Heart left ventricle (tissue), 16 donors: ENCODE data around the gene MEST. TPM values are rescaled to one million over a fixed set of nuclear protein-coding genes. Genes with fewer than 3 reads are reported as not detected.
A peak's percentile ranks its signal among the peaks of the same experiment; 100 is the strongest.
"Not testable (repeated sequence)": the region's sequence is repeated elsewhere in the genome, so short reads cannot be mapped to it uniquely, and the experiment has no call there.

Experiments
- ATAC-seq, 4 donors: fragments of 200-7000 bp; cut with Tn5 transposase; one replicate each; pipeline ENCODE4 v1.9.1; 2020 to 2022; ENCODE audit warnings: moderate library complexity in 4 of 4, mild to moderate bottlenecking in 3 of 4, moderate number of reproducible peaks in 1 of 4
- DNase-seq, 5 donors: peaks; one replicate each; pipeline ENCODE4 v3.0.0-alpha.2; 2020
- H3K27ac ChIP-seq, 12 donors: fragments of 200-600 bp; sonication (generic) in 4 of 12; one replicate each; pipeline versions ENCODE4 v1.5.0 to v1.8.0; 2016 to 2022; ENCODE audit warnings: mild to moderate bottlenecking in 2 of 12
- H3K27me3 ChIP-seq, 9 donors: fragments of 200-600 bp; sonication (generic) in 2 of 9; one replicate each; pipeline versions ENCODE4 v1.5.1 to v1.8.0; 2016 to 2022; ENCODE audit warnings: mild to moderate bottlenecking in 3 of 9
- H3K36me3 ChIP-seq, 9 donors: fragments of 200-600 bp; sonication (generic) in 2 of 9; one replicate each; pipeline versions ENCODE4 v1.5.0 to v1.8.0; 2018 to 2022; ENCODE audit warnings: mild to moderate bottlenecking in 2 of 9
- H3K4me1 ChIP-seq, 12 donors: fragments of 200-600 bp; sonication (generic) in 4 of 12; one replicate each; pipeline versions ENCODE4 v1.5.0 to v1.8.0; 2016 to 2022; ENCODE audit warnings: mild to moderate bottlenecking in 3 of 12
- H3K4me3 ChIP-seq, 12 donors: fragments of 200-600 bp; sonication (generic) in 4 of 12; one replicate each; pipeline versions ENCODE4 v1.5.0 to v1.8.0; 2017 to 2022; ENCODE audit warnings: mild to moderate bottlenecking in 9 of 12, moderate library complexity in 4 of 12
- H3K9me3 ChIP-seq, 12 donors: fragments of 200-600 bp; sonication (generic) in 4 of 12; one replicate each; pipeline versions ENCODE4 v1.5.0 to v1.8.0; 2016 to 2022; ENCODE audit warnings: mild to moderate bottlenecking in 1 of 12
- POLR2A ChIP-seq, 2 donors: fragments of 450-650 bp; IDR thresholded peaks; one replicate each; pipeline ENCODE4 v1.6.1; 2017; ENCODE audit warnings: antibody characterized with exemption in 2 of 2, mild to moderate bottlenecking in 2 of 2, moderate library complexity in 2 of 2
- WGBS, 4 donors: extraction: QIAGEN DNeasy Blood & Tissue Kit in 2 of 4; methylation state at CpG; one replicate each; pipeline versions ENCODE4 v1.1.5 to v1.1.7; 2013 to 2018; 5-methylcytosine and 5-hydroxymethylcytosine counted together
- intact Hi-C, 10 donors: fragments of 100-400 bp; cut with DNase I; formaldehyde crosslinking; loops; one replicate each; pipeline versions ENCODE4 v1.11.1 to v1.14.2; 2022
- polyA plus RNA-seq, 2 donors: library from polyadenylated mRNA; stranded (reverse); fragments of 200-250 nt; gene quantifications; one replicate each; pipeline ENCODE4 v1.2.3, GENCODE V29; 2013
- total RNA-seq, 9 donors: library from RNA; depleted of rRNA in 2 of 9; stranded (reverse); fragments of >200 nt in 2 of 9; fragmentation: NEBNext Ultra II Directional in 3 of 9; extraction: Animal tissue kit (Norgen Biotek cat#: 25700) in 3 of 9; gene quantifications; one replicate each; pipeline versions ENCODE4 v1.1.0 to v1.2.4, GENCODE V29; 2016 to 2023
- TF ChIP-seq, protein P1 (sequence below), 12 donors: fragments of 200-600 bp; sonication (generic) in 4 of 12; IDR thresholded peaks; one replicate each; pipeline versions ENCODE4 v1.5.0 to v1.8.0; 2018 to 2022; ENCODE audit warnings: antibody characterized with exemption in 12 of 12, mild to moderate bottlenecking in 5 of 12
- donor health status: ischemic (EF 13 %, LVEDD 7.1; RV severe dilation, severe dysfunction).
- donor health status: healthy with polysubstance abuse.
- donor health status: DM: no; HTN: yes; CAD: no.
- donor health status: DM: no; HTN: no; CAD: no.
- donor health status: ischemic (EF 25% LVEDD 6.9; RV normal size, moderate dysfunction).
- donor health status: ischemic (EF 25% LVEDD 5.7; RV mildly dilated, moderate dysfunction).
- donor health status: healthy.
- donor health status: DM: yes; HTN: yes; CAD: no.
- donor health status: ischemic (EF 35%, LVEDD 5.7; RV mildly dilated, moderate dysfunction).
- donor health status: nonischemic (EF 11% LVEDD 7.7; RV severe dilation, severe dysfunction).
- donor health status: DM: yes; HTN: yes; CAD: no.
- donor health status: PGD.
- donor health status: ischemic (EF 29% LVEDD 5.4; RV normal size, mild dysfunction).
- donor health status: nonischemic (EF 23%, LVEDD 6.1; RV moderate dilation, normal function).

Gene MEST
- total and polyA plus RNA-seq, 11 donors = 0.79 to 46.0 (median 4.2) TPM

GRCh38 chr7:130444751-130445407 is 47.0 kb upstream of the MEST start:
- TF ChIP-seq POLR2A (IDR thresholded peaks at IDR 0.05) = no peak
- TF ChIP-seq, protein P1, sequence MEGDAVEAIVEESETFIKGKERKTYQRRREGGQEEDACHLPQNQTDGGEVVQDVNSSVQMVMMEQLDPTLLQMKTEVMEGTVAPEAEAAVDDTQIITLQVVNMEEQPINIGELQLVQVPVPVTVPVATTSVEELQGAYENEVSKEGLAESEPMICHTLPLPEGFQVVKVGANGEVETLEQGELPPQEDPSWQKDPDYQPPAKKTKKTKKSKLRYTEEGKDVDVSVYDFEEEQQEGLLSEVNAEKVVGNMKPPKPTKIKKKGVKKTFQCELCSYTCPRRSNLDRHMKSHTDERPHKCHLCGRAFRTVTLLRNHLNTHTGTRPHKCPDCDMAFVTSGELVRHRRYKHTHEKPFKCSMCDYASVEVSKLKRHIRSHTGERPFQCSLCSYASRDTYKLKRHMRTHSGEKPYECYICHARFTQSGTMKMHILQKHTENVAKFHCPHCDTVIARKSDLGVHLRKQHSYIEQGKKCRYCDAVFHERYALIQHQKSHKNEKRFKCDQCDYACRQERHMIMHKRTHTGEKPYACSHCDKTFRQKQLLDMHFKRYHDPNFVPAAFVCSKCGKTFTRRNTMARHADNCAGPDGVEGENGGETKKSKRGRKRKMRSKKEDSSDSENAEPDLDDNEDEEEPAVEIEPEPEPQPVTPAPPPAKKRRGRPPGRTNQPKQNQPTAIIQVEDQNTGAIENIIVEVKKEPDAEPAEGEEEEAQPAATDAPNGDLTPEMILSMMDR (IDR thresholded peaks at IDR 0.05) = no peak
- WGBS, 4 donors = 84 to 90% (median 87%) methylated on average over 5 of the region's 5 CpGs
- no peak overlapping the region for H3K4me3 ChIP-seq
- H3K4me1 ChIP-seq = peaks cover 0 to 18% (median 9%) of the 10 kb centered on the region in 12 donors
- no peaks in the 10 kb centered on the region for H3K27me3 ChIP-seq
- DNase-seq (no peak), ATAC-seq (no peak)
- H3K9me3 ChIP-seq = peaks cover 0 to 12% (median 0%) of the 10 kb centered on the region in 12 donors
- intact Hi-C loops = loop anchor here in 2 of 10 donors (5.0 kb wide), 3 partner anchors 168 to 373 kb away; partner anchors contain the start of genes KLHDC10 (in 1 of the 2), SSMEM1 (in 1 of the 2) and TMEM209 (in 1 of the 2)
- H3K27ac ChIP-seq = peak overlapping the region in 1 of 12 donors; percentile 53
- no peaks in the 10 kb centered on the region for H3K36me3 ChIP-seq

- ATAC-seq = no peak
- no peaks in the 10 kb centered on the region for H3K27me3 ChIP-seq
- H3K4me3 ChIP-seq = no peak overlapping the region
- intact Hi-C loops = no loop called here
- no peak overlapping the region for H3K27ac ChIP-seq
- H3K4me1 ChIP-seq = peaks cover 0 to 11% (median 7%) of the 10 kb centered on the region in 12 donors
- no peak for TF ChIP-seq POLR2A (IDR thresholded peaks at IDR 0.05)
- TF ChIP-seq, protein P1 (IDR thresholded peaks at IDR 0.05) = no peak
- peaks cover 0 to 12% (median 0%) of the 10 kb centered on the region in 12 donors for H3K9me3 ChIP-seq
- no peaks in the 10 kb centered on the region for H3K36me3 ChIP-seq
- DNase-seq = no peak
- 91 to 96% (median 96%) methylated on average over 3 of the region's 3 CpGs for WGBS, 4 donors
Measured at GRCh38 chr7:130446259-130446658, 45.6 kb upstream of the MEST start.

- H3K27ac ChIP-seq, intact Hi-C loops, H3K4me1 ChIP-seq, H3K36me3 ChIP-seq, DNase-seq, H3K4me3 ChIP-seq, H3K27me3 ChIP-seq, ATAC-seq: not testable (repeated sequence)
- peaks cover 0 to 12% (median 0%) of the 10 kb centered on the region in 12 donors for H3K9me3 ChIP-seq
- WGBS, 4 donors = 90 to 98% (median 96%) methylated on average over 3 of the region's 3 CpGs
Measured at GRCh38 chr7:130451344-130451743, 40.5 kb upstream of the MEST start.

- intact Hi-C loops = no loop called here
- no peak for DNase-seq
- no peak for ATAC-seq
- Histone ChIP-seq H3K4me1 (no peaks in the 10 kb centered on the region), H3K27me3 (no peaks in the 10 kb centered on the region), H3K4me3 (no peak overlapping the region), H3K9me3 (peaks cover 0 to 8% (median 0%) of the 10 kb centered on the region in 12 donors), H3K36me3 (no peaks in the 10 kb centered on the region), H3K27ac (no peak overlapping the region)
- no peak for TF ChIP-seq POLR2A (IDR thresholded peaks at IDR 0.05)
- TF ChIP-seq, protein P1 (IDR thresholded peaks at IDR 0.05) = no peak
- 39 to 69% (median 55%) methylated on average over 3 of the region's 3 CpGs for WGBS, 4 donors
Measured at GRCh38 chr7:130452951-130453350, 38.9 kb upstream of the MEST start.
